Tibial nerve (tissue), 4 donors: ENCODE measurements around the gene RPL36AL.

Experiments used
- CTCF ChIP-seq, 5 experiments: fragments of 200-600 bp in 3 of 5; fragments of 450-650 bp in 2 of 5; sonication (generic) in 3 of 5; IDR thresholded peaks; one replicate each; pipeline ENCODE4 v1.5.1; 2016 to 2019; ENCODE audit warnings: antibody characterized with exemption in 5 of 5, mild to moderate bottlenecking in 3 of 5, moderate library complexity in 2 of 5
- EP300 ChIP-seq, 2 donors: sonication (generic); formaldehyde crosslinking; IDR thresholded peaks; one replicate each; pipeline ENCODE4 v1.6.1; 2017; ENCODE audit warnings: antibody characterized with exemption in 2 of 2, mild to moderate bottlenecking in 1 of 2
- POLR2A ChIP-seq, 2 donors: fragments of 450-650 bp; IDR thresholded peaks; one replicate each; pipeline ENCODE4 v1.6.1; 2017; ENCODE audit warnings: antibody characterized with exemption in 2 of 2, mild to moderate bottlenecking in 2 of 2, moderate library complexity in 2 of 2

- no peak for TF ChIP-seq CTCF (IDR thresholded peaks at IDR 0.05)
- TF ChIP-seq POLR2A (IDR thresholded peaks at IDR 0.05), result no peak
- TF ChIP-seq EP300 (IDR thresholded peaks at IDR 0.05), result no peak
These were observed 8.2 kb downstream of the RPL36AL start for GRCh38 chr14:49612251-49612650.
